Iris pigment epithelial cell (primary cell): ENCODE data around the gene EXD3.
A peak's percentile ranks its signal among the peaks of the same experiment; 100 is the strongest.
"Not testable (repeated sequence)": the region's sequence is repeated elsewhere in the genome, so short reads cannot be mapped to it uniquely, and the experiment has no call there.

ENCODE experiments used
- DNase-seq: peaks from one replicate; pipeline ENCODE4 v3.0.0-alpha.2; 2011; ENCODE audit warnings: low read depth

Gene EXD3, protein sequence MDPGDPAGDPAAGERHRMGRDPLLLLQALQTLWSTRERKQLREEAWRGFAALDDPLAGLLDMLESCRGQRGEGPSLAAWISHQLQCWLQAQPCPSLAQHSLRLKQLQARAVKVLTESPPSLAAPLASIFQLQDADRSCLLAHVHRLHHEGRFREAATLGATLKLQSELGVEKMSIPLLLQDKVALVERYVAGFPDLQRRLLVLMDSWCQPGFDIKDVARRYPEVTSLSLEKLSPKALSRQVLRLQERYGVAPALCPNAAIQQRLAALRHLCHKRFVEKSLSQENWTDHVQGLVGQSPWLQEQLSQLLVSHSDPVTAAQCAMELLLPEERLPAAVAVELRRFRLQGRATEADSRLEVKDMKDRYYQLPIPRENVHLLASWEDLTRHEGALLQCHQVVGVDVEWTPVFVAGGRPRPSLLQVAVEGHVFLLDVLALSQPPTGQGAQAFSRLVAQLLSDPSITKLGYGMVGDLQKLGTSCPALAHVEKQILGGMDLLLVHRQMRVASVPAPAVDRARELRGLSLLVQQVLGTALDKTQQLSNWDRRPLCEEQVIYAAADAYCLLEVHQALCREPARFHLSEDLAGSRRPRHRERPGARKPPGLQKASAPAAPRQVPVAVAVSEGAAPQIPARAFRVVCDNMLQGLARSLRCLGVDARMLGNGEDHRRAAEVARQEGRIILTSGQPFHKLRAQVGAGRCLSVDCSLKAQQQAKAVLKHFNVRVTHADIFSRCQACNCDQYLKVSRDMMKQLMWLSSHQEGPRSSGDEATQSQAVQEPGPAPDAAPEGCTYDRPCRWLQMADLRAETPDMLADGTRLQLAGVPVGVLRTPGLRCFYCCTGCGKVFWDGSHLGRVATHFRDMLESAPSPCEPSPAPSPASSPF

DNA sequence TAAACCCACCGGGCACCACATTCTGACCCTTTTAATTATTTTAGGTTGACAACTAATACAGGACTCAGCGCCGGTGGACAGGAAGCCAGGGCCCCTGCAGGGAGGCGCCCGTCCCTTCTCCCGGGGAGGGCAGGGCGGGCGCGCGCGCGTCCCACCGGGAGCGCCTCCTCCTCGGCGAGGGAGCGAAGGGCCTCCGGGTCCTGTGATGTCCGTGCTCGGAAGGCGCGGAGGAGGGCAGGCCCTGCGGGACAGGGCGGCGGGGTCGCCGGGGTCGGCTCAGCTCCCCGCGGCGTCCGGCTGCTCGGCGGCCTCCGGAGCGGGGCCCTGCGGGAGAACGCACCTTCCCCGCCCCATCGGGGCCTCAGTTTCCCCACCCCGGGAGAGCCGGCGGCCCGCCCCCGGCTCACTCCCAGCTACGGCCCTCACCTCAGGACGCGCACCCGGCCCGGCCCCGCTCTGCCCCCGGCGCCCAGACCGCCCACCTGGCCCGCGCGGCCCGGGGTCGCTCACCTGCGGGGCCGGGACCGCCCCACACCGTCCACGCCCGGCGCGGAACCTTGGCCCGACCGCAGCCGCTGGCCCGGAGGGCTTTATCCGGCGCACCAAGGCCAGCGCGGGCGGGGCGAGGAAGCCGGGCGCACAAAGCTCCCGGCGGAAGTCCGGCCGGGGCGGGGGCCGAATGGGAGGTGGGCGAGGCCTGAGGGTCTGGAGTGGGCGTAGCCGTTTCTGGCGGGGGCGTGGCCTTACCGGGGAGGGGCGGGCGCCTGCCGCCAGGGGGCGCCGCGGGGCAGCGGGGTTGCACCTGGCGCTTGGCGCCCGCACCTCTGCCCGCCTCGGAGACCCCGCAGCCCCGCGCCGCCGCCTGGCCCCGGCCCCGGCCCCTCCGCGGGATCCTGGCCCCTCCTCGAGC lies at the start of gene EXD3, which contains the start of gene NOXA1:
Gene EXD3, minus strand, starts transcription at position 559 of the 910 bp plus-strand sequence. CDS start 27,805 bp downstream, outside the sequence.
Gene NOXA1, plus strand, starts transcription at position 790 of the 910 bp plus-strand sequence. CDS start 137 bp downstream, outside the sequence.
- DNase-seq, result peak; percentile 87

DNA sequence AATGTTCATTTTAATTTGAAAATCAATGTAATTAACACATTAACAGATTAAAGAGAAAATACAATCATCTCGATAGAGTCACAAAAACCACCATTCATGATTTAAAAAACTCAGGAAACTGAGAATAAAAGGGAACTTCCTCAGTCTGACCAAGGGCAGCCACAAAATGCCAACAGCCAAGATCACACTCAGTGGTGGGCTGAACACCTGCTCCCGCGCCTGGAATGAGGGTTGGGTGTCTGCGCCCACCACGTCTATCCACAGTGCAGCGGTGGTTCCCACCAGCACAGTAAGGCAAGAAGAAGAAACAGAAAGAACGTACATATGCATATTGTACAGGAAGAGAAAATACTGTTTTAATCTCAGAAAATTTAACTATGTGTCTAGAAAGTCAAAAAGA lies 47.8 kb upstream of the EXD3 start:
- DNase-seq, result no peak

DNA sequence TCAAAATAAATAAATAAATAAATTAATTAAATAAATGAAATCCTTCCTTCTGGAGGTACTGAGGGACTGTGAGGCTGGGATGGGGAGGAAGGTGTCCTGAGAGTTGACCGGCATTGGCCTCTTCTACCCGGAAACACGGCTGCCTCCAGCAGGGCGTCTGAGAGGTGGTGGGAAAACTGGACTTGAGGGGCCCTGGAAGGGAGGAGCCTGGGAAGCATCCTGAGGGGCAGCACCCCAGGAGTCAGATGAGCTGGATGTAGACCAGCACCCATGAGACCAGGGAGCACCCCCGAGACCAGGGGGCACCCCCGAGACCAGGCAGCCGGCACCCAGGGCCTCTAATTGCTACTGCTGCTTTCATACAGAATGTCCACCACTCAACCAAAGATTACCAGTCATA lies 44.9 kb upstream of the EXD3 start:
- DNase-seq, result no peak

DNA sequence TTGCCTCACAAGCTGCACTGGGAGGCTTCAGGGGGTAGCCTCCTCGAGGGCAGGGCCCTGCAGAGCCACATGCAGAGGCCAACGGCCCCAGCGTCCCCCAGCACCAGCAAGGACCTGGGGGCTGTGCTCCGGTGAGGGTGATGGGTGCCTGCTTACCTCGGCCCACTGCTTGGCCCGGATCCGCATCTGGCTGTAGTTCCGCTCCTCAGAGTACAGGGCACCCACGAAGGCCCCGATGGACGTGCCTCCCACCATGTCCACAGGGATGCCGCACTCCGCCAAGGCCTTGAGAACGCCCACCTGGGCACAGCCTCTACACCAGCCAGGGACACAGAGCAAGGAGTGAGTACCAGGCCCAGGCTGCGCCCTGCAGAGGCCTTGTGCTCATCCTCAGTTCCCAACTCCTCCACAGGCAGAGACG lies 44.2 kb upstream of the EXD3 start:
- no peak for DNase-seq

DNA sequence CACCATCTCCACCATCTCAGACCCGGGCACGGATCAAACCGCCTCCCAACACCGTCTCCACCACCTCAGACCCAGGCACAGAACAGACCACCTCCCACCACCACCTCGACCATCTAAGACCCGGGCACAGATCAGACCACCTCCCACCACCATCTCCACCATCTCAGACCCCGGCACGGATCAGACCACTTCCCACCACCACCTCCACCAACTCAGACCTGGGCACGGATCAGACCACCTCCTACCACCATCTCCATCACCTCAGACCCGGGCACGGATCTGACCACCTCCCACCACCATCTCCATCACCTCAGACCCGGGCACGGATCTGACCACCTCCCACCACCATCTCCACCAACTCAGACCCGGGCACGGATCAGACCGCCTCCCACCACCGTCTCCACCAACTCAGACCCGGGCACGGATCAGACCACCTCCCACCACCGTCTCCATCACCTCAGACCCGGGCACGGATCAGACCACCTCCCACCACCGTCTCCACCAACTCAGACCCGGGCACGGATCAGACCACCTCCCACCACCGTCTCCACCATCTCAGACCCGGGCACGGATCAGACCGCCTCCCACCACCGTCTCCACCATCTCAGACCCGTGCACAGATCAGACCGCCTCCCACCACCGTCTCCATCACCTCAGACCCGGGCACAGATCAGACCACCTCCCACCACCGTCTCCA lies 43.6 kb upstream of the EXD3 start:
- not testable (repeated sequence) for DNase-seq

DNA sequence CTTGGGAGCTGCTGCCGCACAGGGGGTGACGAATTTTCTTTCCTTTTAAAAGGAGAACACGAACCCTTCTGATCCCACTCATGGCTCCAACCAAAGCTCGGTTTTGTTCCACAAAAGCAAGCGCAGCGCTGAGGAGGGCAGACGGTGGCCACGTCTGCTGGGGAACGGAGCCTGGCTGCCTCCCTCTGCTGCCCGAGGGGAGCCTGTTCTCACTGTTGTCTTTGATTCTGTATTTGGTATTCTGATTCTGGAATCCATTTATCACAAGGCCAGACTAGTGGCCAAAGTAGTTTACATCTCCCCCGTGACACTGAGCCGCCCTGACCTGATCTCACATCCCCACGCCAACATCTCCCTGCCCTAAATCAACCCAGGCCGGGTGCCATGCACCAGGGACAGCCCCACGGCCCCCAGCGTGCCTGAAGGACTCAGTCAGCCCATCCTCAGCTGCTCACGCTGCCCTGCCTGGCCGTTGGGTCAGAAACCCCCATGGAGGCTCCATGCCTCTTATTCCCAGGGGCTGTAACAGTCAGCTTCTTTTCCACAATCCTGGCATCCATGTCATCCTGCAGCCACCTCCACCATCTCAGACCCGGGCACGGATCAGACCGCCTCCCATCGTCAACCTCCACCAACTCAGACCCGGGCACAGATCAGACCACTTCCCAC lies 42.9 kb upstream of the EXD3 start:
- no peak for DNase-seq

DNA sequence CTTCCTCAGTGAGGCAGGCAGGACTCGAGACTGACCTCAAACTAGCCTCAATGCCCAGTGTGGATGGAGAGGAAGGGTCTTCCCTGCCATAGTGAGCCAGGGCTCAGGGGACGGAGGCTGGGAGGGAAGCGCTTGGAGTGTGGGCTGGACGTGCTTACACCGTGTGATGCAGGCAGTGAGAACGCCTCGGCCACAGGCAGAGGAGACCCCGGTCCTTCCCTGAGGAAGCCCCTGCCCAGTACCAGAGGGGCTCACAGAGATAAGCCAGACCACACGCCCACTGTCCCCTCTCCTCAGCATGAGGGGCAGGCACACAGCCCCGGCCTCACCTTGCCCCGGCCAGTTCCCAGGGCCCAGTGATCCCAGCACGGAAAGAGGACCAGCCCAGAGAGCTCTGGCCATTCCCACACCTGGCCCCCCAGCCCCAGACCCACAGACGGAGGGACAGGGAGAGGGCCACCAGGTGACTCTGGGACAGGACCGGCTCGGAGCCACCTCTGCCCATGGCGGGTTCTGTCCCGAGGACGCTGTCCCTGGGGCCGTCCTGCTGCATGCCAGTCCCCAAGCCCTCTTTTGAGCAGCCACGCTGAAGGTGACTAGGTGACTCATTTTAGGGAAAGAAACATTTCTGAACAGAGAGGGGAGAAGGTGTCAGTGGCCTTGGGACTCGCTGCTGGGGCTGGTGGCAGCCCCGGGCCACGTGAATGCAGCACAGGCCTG lies 42.2 kb upstream of the EXD3 start:
- DNase-seq, result no peak

DNA sequence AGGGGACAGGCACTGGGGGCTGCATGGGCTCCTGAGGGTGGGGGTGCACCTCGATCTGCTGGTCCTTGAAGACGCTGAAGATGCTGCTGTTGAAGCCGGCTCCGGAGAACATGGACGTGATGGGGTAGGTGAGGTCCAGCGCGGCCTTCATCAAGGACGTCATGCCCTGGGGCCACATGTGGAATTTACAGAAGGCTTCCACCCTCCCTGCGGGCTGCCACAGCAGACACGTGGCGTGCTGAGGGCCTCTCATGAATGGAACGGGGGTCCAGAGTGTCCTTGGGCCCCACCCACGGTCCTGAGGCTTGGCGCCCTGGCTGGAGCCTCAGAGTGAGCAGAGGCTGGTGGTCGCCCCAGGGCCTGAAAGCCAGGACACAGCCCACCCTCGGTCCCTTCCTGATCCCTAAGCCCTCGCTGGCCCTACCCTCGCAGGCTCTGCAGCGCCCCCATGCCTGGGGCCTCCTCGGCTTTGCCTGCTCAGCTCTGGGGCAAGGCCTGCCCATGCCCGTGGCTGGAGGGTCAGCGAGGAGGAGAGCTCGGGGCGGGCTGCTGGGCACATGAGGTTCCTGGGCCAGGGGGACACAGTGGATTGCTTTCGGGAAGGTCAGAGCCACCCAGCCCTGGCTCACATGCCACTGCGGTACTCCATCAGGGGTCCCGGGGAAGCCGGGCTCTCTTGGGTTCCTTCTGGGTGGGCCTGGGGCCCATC lies 41.5 kb upstream of the EXD3 start:
- no peak for DNase-seq

DNA sequence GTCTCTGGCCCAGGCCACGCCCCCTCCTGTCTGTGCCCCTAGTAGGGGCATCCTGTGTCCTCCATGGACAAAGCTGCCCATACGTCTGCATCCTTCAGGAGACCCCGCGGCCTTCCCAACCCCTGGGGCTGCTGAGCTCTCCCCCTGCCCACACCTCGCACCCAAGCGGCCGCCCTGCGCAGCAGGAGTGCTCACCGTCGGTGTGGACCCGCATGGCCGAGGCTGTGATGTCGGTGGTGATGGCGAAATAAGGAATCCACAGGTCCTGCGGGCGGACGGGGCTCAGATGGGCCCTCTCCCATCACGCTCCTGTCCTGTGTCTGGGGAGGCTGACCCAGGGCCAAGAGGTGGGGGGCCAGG lies 40.9 kb upstream of the EXD3 start:
- no peak for DNase-seq

DNA sequence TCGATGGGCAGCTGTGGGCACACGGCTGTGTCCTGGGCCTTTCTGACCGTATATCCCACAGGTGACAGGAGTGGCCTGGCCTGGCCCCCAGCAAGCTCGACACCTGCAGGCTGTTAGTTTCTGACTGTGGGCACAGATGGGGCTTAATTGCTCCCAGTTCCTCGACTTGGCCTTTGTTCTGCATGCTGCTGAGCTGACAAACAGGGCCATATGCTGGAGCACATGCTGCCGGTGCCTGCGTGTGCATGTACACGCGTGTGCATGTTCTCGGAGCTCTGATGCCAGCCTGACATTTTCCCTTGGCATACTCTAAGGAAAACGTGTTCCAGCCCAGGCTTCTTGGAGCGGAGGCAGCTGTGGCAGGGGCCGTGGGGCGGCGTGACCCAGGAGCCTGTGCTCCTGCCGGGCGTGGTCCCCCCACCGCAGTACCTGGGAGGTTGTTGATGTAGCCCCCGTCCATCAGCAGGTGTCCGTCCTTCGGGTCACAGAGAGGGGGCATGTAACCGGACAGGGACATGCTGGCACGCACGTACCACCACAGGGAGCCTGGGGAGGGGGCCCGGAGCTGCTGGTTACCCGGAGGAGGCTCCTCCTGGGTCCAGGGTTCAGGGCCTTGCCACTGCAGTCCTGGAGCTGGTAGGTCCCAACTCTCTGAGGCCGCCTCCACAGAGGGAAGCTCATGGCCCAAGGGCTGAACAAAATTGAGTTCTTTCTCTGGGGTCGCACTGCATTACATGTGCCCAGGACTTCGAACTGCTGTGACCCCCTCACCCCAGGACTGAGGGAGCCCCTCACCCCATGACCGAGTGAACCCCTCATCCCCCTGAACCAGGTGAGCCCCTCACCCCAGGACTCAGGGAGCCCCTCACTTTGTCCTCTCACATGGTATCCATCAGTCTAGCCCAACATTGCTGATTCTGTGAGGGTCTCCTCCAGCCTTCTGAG lies 40.3 kb upstream of the EXD3 start:
- no peak for DNase-seq

DNA sequence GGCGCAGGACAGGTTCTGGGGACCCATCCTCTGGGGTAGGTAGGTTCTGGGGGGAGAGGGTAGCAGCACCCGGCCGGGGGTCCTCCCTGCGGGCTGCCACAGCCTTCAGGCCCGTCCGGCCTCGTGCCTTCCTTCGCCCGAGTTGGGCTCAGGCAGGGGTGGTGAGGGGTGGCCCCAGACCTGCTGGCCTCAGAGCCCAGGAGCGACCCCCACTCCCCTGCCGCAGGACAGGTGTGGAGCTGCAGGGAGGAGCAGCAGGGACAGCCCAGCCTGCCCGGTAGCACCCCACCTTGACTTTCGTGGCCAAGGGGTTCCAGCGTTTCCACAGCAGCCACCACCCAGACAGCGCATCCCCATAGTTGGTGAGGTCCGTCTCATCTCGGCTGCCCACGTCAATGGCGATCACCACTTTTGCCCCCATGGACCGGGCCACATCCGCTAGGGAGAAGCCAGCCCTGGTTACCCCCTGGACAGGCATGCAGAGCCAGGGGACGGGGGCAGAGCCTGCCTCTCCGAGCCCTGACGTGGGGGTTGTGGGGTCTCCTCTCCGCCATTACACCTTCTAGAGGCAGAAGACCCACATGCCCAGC lies 39.5 kb upstream of the EXD3 start:
- no peak for DNase-seq

DNA sequence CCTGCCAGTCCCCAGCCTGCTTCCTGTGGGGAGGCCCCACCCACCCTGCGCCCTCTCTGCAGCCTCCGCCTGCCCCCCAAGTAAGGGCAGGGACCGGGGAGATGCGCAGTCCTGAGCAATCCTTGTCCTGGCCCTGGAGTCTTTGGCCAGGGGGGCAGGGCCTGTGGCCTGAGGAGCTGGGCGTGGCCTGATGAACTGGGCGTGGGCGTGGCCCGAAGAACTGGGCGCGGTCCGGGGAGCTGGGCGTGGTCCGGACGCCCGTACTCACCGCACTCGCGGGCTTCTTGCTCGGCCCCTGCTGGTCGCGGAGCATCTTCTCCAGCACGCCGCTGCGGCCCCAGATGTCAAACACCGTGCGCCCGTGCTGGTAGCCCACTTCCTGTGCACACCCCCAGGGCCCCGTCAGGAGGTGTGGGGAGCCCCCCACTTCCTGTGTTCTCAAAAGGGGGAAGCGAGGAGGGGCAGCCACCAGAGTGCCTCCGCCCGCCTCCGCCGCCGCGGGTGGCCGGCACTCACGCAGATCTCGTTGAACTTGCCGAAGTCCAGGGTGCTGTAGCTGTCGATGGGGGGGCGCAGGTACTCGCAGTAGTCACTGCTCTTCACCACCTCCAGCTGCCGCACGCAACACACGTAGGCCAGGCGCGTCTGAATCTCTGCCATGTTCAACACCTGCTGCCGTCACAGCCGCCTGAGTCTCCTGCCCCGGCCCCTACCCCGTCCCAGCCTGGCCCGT lies 38.9 kb upstream of the EXD3 start:
- DNase-seq, result peak; percentile 56

DNA sequence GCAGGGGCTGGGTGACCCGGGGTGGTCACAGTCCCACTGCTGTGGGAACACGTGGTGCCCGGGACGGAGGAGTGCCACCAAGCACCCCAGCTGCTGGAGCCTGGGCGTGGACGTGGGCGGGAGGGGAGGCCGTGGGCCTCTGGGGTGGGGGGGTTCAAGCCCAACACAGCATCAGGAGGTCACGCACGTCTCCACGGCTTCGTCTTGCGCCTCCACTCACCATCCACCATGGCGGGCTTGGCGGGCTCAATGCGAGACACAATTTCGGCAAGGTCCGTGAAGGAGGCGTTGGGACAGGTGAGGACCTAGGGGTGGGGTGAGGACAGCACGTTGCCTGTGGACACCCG lies 38.3 kb upstream of the EXD3 start:
- DNase-seq, result no peak

DNA sequence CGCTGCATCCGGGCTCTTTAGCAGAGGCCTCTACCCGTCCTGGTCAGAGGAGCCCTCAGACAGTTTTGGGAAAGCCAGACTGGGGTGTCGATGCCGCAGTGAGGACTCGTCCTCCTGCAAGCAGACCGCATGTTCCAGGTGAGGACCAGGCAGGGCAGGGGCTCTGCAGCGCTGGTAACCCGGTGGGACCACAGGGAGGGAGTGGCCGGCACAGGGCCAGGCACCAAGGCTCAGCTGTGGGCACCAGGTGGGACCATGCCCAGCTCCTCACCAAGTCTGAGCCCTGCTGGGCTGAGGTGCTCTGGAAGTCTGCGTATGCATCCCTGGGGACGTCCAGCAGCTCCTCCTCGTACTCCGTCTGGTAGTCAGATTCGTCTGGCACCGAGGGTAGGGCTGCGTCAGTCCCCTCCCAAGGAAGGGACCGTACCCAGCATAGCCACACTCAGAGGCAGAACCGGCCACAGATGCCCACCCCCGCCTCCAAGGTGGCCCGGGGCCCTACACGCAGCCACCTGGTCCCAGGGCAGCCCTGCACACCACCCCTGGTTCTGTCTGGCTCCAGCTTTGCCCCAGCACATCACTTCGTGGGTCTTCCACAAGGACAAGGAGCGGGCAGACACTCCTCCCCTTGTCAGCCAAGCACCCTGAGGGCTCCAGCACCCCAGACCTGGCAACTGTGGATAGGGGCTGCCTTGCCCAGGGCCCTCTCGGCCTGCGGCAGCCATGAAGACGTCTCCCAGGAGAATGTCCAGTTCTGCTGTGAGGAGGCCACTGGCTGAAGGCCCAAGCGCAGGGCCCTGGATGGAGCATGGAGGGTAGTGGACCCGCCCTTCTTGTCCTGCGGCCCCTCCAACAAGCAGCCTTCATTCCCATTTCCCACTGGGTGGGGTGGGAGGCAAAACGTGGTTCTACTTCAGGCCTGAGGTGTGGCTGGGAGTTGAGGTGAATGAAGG lies 37.7 kb upstream of the EXD3 start:
- no peak for DNase-seq

DNA sequence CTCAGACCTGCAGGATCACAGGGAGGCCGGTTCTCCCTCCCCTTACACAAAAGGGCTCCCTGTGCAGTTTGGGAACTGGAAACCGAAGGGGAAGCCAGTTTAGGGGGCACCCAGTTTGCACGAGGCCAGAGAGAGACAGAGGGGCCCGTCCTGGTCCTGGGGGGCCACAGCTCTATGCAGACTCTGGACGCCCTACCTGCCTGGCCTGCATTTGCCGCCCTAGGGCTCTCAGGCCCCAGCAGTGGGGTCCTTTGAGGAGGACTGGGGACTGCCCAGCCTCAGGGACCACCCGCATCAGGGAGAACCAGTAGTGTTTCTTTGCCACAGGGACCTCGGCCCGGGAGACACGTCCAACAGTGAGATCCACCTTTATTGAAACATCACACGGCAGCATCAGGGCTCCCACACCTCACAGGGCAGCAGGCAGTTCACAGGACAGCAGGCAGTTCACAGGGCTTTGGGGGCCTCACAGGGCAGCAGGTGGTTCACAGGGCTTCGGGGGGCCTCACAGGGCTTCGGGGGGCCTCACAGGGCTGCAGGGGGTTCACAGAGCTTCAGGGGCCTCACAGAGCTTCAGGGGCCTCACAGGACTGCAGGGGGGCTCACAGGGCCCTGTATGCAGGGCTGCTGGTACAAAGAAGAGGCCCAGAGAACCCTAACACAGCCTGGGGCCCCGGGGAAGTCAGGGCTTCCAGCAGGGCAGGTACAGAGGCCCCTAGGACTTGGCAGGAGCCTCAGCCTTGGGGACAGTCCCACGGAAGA lies 36.8 kb upstream of the EXD3 start:
- no peak for DNase-seq
